Activated naive CD4-positive, alpha-beta T cell treated with Interleukin-2 at 50 U/mL for 16 hours (primary cell): ENCODE results near the gene KCNQ5.

Experiments
- DNase-seq: peaks from one replicate; pipeline ENCODE4 v3.0.0-alpha.2; 2020

Gene KCNQ5

GRCh38 chr6:73027691-73028090, 405.8 kb downstream of the KCNQ5 start:
- DNase-seq = no peak

- DNase-seq = no peak
Observed at GRCh38 chr6:73028124-73028766, 406.4 kb downstream of the KCNQ5 start.

GRCh38 chr6:73028893-73029450, 407.1 kb downstream of the KCNQ5 start:
- DNase-seq = no peak

- no peak for DNase-seq
Observed at GRCh38 chr6:73030257-73030656, 408.4 kb downstream of the KCNQ5 start.

- no peak for DNase-seq
Observed at GRCh38 chr6:73030791-73031782, 409.2 kb downstream of the KCNQ5 start.

GRCh38 chr6:73032586-73032985, 410.7 kb downstream of the KCNQ5 start:
- no peak for DNase-seq

- DNase-seq = no peak
Observed at GRCh38 chr6:73036689-73037088, 414.8 kb downstream of the KCNQ5 start.

- no peak for DNase-seq
Observed at GRCh38 chr6:73041051-73041450, 419.2 kb downstream of the KCNQ5 start.

GRCh38 chr6:73042892-73043291, 421.0 kb downstream of the KCNQ5 start:
- no peak for DNase-seq

GRCh38 chr6:73043446-73043845, 421.6 kb downstream of the KCNQ5 start:
- DNase-seq = no peak

- no peak for DNase-seq
Observed at GRCh38 chr6:73045609-73046008, 423.7 kb downstream of the KCNQ5 start.

- no peak for DNase-seq
Observed at GRCh38 chr6:73047801-73048200, 425.9 kb downstream of the KCNQ5 start.

GRCh38 chr6:73049971-73050594, 428.2 kb downstream of the KCNQ5 start:
- no peak for DNase-seq

GRCh38 chr6:73050706-73051105, 428.8 kb downstream of the KCNQ5 start:
- no peak for DNase-seq

GRCh38 chr6:73051147-73051546, 429.3 kb downstream of the KCNQ5 start:
- no peak for DNase-seq

- no peak for DNase-seq
Observed at GRCh38 chr6:73054958-73055357, 433.1 kb downstream of the KCNQ5 start.

GRCh38 chr6:73058736-73059135, 436.9 kb downstream of the KCNQ5 start:
- DNase-seq = no peak

GRCh38 chr6:73062130-73062529, 440.3 kb downstream of the KCNQ5 start:
- DNase-seq = no peak

- no peak for DNase-seq
Observed at GRCh38 chr6:73062837-73063236, 441.0 kb downstream of the KCNQ5 start.

- DNase-seq = no peak
Observed at GRCh38 chr6:73064266-73064665, 442.4 kb downstream of the KCNQ5 start.

- no peak for DNase-seq
Observed at GRCh38 chr6:73073238-73073637, 451.4 kb downstream of the KCNQ5 start.

GRCh38 chr6:73074175-73074574, 452.3 kb downstream of the KCNQ5 start:
- DNase-seq = no peak

GRCh38 chr6:73076211-73076954, 454.5 kb downstream of the KCNQ5 start:
- DNase-seq = no peak
